ENCODE measurements around the gene DBX2.

The DBX2 gene

DNA sequence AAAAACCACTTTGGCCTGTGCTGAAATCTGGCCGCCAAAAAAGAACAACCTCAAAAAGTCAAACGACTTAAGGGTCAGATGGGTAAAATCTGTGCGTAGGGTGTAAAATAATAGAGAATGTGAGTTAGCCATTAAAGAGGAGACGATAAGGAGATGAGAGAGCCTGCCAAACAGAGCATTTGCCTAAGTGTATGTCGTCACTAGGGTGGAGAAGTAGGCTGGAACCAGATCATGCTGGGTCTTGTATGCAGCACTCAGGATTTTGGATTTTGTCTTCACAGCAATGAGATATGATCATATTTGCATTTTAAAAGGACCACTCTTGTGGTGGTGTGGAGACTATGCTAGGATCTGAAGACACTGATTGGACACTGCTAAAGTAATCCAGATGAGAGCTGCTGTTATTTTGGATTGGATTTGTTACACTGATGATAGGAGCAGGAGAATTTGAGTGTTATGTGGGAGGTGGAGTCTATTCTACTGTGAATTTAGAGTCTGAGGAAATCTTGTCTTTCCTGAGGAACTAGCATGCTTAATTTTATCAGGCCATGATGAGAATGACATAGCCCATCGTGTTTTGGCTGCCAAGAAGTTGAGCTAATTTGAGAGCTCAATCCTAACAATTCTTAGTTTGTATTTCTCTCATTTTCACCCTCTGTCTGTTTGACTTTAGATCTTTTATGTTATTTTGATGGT, 24.8 kb upstream of the DBX2 start:
- Histone ChIP-seq H3K27ac (ENCODE audit: insufficient read depth, low read length, poor library complexity, severe bottlenecking) (no peak overlapping the region), H3K4me1 (ENCODE audit: control insufficient read depth, insufficient read depth, low read length, poor library complexity, severe bottlenecking) (no peaks in the 10 kb centered on the region)

DNA sequence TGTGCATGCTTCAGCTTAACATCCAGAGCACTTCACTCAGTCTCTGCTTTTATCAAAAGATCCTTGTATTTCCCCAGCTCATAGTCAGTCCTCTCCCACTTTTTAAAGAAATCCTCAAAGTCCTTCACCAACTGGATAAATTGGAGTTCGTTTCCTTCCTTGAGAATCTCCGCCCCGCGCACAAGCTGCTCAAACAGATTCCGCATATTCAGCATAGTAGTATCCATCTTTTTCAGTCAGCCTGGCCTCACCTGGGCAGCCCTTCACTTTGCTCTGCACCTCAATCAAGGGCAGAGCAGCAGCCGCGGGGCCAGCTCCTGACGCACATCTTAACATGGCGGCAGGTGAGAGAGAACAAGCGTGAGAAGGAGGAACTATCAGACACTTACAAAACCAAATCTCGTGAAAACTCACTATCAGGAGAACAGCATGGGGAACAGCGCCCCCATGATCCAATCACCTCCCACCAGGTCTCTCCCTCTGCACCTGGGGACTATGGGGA, 14.3 kb upstream of the DBX2 start:
- DNase-seq, result no peak
- Histone ChIP-seq H3K4me3 (ENCODE audit: insufficient read depth, low read depth, low read length, poor library complexity, severe bottlenecking) (no peak overlapping the region), H3K36me3 (ENCODE audit: control insufficient read depth, insufficient read depth, low read length) (no peaks in the 10 kb centered on the region), H3K9me3 (ENCODE audit: control insufficient read depth, low read length) (no peaks in the 10 kb centered on the region), H3K4me1 (ENCODE audit: control insufficient read depth, insufficient read depth, low read length, poor library complexity, severe bottlenecking) (no peaks in the 10 kb centered on the region), H3K27ac (ENCODE audit: insufficient read depth, low read length, poor library complexity, severe bottlenecking) (no peak overlapping the region), H3K27me3 (replicated peaks; ENCODE audit: control insufficient read depth, insufficient read depth, low read length, poor library complexity, severe bottlenecking) (no peaks in the 10 kb centered on the region)

More for the DNA sequence above, 24.8 kb upstream of the DBX2 start:
- Histone ChIP-seq H3K4me3 (ENCODE audit: insufficient read depth, low read depth, low read length, poor library complexity, severe bottlenecking) (no peak overlapping the region), H3K27me3 (replicated peaks; ENCODE audit: control insufficient read depth, insufficient read depth, low read length, poor library complexity, severe bottlenecking) (no peaks in the 10 kb centered on the region), H3K36me3 (ENCODE audit: control insufficient read depth, insufficient read depth, low read length) (no peaks in the 10 kb centered on the region), H3K9me3 (ENCODE audit: control insufficient read depth, low read length) (no peaks in the 10 kb centered on the region)
- no peak for DNase-seq

DNA sequence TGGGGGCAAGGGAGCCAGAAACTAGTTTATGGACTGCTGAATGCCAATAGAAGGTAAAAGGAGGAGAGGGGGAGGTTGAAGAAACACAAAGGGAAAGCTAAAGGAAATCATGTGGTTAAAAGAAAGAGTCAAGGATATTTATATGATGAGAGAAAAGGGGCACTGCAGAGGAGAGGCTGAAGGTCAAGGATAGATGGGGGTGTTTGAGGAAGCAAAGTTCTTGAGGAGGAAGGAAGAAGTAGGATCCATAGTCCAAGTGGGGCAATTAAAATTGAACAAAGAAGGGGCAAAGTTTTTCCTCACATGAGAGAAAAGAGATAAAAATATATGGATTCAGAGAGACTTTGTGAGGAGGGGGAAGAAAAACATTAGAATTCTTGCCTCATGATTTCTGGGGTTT, 10.1 kb upstream of the DBX2 start:
- Histone ChIP-seq H3K36me3 (ENCODE audit: control insufficient read depth, insufficient read depth, low read length) (no peaks in the 10 kb centered on the region), H3K4me1 (ENCODE audit: control insufficient read depth, insufficient read depth, low read length, poor library complexity, severe bottlenecking) (no peaks in the 10 kb centered on the region), H3K27ac (ENCODE audit: insufficient read depth, low read length, poor library complexity, severe bottlenecking) (no peak overlapping the region), H3K4me3 (ENCODE audit: insufficient read depth, low read depth, low read length, poor library complexity, severe bottlenecking) (no peak overlapping the region), H3K9me3 (ENCODE audit: control insufficient read depth, low read length) (no peaks in the 10 kb centered on the region), H3K27me3 (replicated peaks; ENCODE audit: control insufficient read depth, insufficient read depth, low read length, poor library complexity, severe bottlenecking) (no peaks in the 10 kb centered on the region)
- no peak for DNase-seq

DNA sequence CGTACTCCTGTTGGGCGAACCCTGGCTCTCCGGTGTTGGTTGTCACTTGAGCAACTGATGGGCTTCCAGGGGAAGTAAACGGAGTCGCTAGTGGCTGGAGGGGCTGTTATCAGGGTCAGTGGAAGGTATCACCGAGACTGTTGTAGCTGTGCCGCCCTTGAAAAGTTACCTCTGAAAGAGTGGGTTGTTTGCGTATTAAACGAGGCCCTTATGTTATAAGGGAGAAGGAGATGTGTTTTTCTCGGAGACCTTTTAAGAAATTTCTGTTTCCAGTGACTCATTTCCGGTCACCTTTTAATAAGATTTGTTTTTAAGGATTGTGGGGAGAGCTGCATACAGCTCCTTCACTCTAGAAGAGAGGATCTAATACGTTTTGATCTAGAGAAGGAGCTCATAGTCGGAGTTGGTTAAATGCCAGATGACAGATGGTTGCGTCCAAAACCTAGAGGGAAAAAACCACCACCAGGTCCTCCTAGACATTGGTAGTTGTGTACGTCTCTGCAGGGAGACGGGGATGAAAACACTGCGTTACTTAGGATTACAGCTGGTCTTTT, 750 bp upstream of the DBX2 start:
- H3K27me3 ChIP-seq (replicated peaks; ENCODE audit: control insufficient read depth, insufficient read depth, low read length, poor library complexity, severe bottlenecking), result no peaks in the 10 kb centered on the region
- H3K9me3 ChIP-seq (ENCODE audit: control insufficient read depth, low read length), result no peaks in the 10 kb centered on the region
- H3K4me1 ChIP-seq (ENCODE audit: control insufficient read depth, insufficient read depth, low read length, poor library complexity, severe bottlenecking), result no peaks in the 10 kb centered on the region
- H3K36me3 ChIP-seq (ENCODE audit: control insufficient read depth, insufficient read depth, low read length), result no peaks in the 10 kb centered on the region
- no peak for DNase-seq
- no peak overlapping the region for H3K27ac ChIP-seq (ENCODE audit: insufficient read depth, low read length, poor library complexity, severe bottlenecking)
- no peak overlapping the region for H3K4me3 ChIP-seq (ENCODE audit: insufficient read depth, low read depth, low read length, poor library complexity, severe bottlenecking)

DNA sequence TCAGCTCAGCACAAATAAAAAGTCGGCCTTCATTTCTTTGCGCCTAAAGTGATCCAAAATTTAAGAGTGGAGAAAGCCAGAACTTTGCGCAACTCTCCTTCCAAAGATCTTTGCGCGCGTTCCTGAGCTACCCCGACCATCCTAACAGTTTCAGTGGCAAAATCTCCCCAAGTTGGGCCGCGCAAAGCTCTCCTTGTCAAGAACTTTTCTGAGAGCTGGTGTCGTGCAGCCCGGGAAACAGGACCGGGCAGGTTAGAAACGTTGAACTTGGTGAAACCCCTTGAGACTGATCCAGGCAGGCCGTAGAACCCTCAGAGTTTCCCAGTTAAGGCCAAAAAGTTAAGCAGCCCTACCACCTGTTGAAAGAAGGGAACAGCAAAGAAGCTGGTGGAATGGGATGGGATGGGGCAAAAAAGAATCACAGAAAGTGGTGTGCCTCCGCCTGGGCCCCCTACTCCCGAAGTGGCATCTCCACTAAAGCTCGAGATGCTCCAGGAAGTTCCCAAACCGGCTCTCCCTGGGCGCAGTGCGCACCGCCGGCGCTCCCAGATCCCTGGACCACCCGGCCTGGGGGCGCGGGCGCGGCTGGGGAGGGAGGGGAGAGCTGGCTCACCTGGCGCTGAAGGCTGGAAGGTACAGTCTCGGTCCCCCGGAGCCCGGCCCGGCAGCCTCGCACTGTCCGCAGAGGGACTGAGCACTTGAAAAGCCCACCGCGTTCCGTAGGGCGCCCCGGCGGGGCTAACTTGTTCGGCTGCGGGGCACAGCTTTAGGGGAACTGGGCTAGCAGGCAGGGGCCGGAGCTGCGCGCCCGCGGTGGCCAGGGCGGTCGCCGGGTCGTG, 768 bp downstream of the DBX2 start:
- H3K27ac ChIP-seq (ENCODE audit: insufficient read depth, low read length, poor library complexity, severe bottlenecking), result no peak overlapping the region
- DNase-seq, result no peak
- H3K4me3 ChIP-seq (ENCODE audit: insufficient read depth, low read depth, low read length, poor library complexity, severe bottlenecking), result no peak overlapping the region
- no peaks in the 10 kb centered on the region for H3K36me3 ChIP-seq (ENCODE audit: control insufficient read depth, insufficient read depth, low read length)
- no peaks in the 10 kb centered on the region for H3K9me3 ChIP-seq (ENCODE audit: control insufficient read depth, low read length)
- H3K27me3 ChIP-seq (replicated peaks; ENCODE audit: control insufficient read depth, insufficient read depth, low read length, poor library complexity, severe bottlenecking), result no peaks in the 10 kb centered on the region
- no peaks in the 10 kb centered on the region for H3K4me1 ChIP-seq (ENCODE audit: control insufficient read depth, insufficient read depth, low read length, poor library complexity, severe bottlenecking)

DNA sequence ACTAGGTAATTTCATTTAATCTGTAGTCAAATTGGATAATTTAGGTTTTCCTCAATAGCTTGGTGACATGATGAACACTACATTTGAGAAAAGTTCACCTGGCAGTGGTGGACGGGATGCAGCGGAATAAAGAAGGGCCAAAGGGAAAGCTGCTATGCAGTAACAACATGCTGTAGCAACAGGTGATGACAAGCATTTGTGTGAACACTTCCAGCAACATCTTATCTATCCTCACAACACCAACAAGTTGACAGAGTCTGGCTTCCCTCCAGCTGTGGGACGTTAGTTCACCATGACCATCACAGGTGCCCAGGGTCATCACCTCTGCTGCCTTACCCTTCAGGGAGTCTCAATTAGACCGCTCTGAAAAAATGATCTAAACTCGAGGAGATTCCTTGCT, 8.3 kb downstream of the DBX2 start:
- Histone ChIP-seq H3K4me3 (ENCODE audit: insufficient read depth, low read depth, low read length, poor library complexity, severe bottlenecking) (no peak overlapping the region), H3K9me3 (ENCODE audit: control insufficient read depth, low read length) (no peaks in the 10 kb centered on the region), H3K27me3 (replicated peaks; ENCODE audit: control insufficient read depth, insufficient read depth, low read length, poor library complexity, severe bottlenecking) (no peaks in the 10 kb centered on the region), H3K36me3 (ENCODE audit: control insufficient read depth, insufficient read depth, low read length) (no peaks in the 10 kb centered on the region), H3K27ac (ENCODE audit: insufficient read depth, low read length, poor library complexity, severe bottlenecking) (no peak overlapping the region), H3K4me1 (ENCODE audit: control insufficient read depth, insufficient read depth, low read length, poor library complexity, severe bottlenecking) (no peaks in the 10 kb centered on the region)
- no peak for DNase-seq

DNA sequence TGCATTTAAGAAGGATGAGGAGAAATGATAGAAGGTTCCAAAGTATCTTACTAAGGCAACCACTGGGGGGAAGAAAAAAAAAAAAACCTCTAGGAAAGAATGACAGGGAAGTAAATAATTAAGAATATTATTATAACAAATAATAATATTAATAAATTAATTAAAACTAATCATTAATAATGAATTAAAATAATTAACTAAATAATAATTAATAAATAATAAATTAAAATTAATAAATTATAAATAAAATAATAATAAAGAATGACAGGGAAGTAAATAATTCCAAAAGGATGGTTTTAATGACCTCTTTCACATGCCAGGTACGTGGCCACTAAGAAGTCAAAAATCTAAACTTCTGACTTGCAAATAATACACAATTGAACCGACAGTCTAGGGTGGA, 9.9 kb downstream of the DBX2 start:
- Histone ChIP-seq H3K36me3 (ENCODE audit: control insufficient read depth, insufficient read depth, low read length) (no peaks in the 10 kb centered on the region), H3K4me1 (ENCODE audit: control insufficient read depth, insufficient read depth, low read length, poor library complexity, severe bottlenecking) (no peaks in the 10 kb centered on the region), H3K4me3 (ENCODE audit: insufficient read depth, low read depth, low read length, poor library complexity, severe bottlenecking) (no peak overlapping the region), H3K27ac (ENCODE audit: insufficient read depth, low read length, poor library complexity, severe bottlenecking) (no peak overlapping the region), H3K27me3 (replicated peaks; ENCODE audit: control insufficient read depth, insufficient read depth, low read length, poor library complexity, severe bottlenecking) (no peaks in the 10 kb centered on the region), H3K9me3 (ENCODE audit: control insufficient read depth, low read length) (no peaks in the 10 kb centered on the region)
- no peak for DNase-seq

DNA sequence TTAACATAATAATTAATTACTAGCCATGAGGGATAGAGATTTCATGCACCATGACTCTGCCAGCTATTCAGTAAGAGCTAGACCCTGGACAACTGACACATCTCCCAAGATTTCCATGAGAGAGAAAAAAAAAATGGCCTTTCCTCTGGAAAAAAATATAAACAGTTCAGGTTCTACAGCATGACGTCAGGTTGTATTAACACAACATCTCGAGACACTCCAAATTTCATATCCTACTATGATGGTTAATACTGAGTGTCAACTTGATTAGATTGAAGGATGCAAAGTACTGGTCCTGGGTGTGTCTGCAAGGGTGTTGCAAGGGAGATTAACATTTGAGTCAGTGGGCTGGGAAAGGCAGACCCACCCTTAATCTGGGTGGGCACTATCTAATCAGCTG, 11.1 kb downstream of the DBX2 start:
- H3K27ac ChIP-seq (ENCODE audit: insufficient read depth, low read length, poor library complexity, severe bottlenecking), result no peak overlapping the region
- no peak for DNase-seq
- H3K27me3 ChIP-seq (replicated peaks; ENCODE audit: control insufficient read depth, insufficient read depth, low read length, poor library complexity, severe bottlenecking), result no peaks in the 10 kb centered on the region
- H3K36me3 ChIP-seq (ENCODE audit: control insufficient read depth, insufficient read depth, low read length), result no peaks in the 10 kb centered on the region
- no peaks in the 10 kb centered on the region for H3K4me1 ChIP-seq (ENCODE audit: control insufficient read depth, insufficient read depth, low read length, poor library complexity, severe bottlenecking)
- H3K9me3 ChIP-seq (ENCODE audit: control insufficient read depth, low read length), result no peaks in the 10 kb centered on the region
- no peak overlapping the region for H3K4me3 ChIP-seq (ENCODE audit: insufficient read depth, low read depth, low read length, poor library complexity, severe bottlenecking)

DNA sequence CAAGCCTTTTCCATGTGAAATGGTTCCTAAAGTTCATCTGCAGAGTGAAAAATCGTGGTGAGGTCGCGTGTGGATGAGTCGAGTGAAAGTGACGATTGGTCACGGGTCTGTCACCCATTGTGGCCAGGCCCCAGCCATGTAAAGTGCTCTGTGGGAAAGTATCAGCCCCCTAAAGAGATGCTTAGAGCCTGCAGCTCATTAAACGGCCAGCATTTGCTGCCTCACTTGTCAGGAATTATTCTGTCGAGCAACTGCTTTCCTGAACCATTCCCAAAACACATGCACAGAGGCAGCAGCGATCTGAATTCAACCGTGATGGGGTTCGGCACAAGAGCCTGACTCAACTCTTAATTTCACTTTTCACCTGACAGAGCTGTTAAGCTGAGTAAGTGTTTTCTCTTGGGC, 16.0 kb downstream of the DBX2 start:
- no peaks in the 10 kb centered on the region for H3K9me3 ChIP-seq (ENCODE audit: control insufficient read depth, low read length)
- no peaks in the 10 kb centered on the region for H3K36me3 ChIP-seq (ENCODE audit: control insufficient read depth, insufficient read depth, low read length)
- no peak overlapping the region for H3K4me3 ChIP-seq (ENCODE audit: insufficient read depth, low read depth, low read length, poor library complexity, severe bottlenecking)
- H3K4me1 ChIP-seq (ENCODE audit: control insufficient read depth, insufficient read depth, low read length, poor library complexity, severe bottlenecking), result no peaks in the 10 kb centered on the region
- no peak for DNase-seq
- no peaks in the 10 kb centered on the region for H3K27me3 ChIP-seq (replicated peaks; ENCODE audit: control insufficient read depth, insufficient read depth, low read length, poor library complexity, severe bottlenecking)
- no peak overlapping the region for H3K27ac ChIP-seq (ENCODE audit: insufficient read depth, low read length, poor library complexity, severe bottlenecking)

DNA sequence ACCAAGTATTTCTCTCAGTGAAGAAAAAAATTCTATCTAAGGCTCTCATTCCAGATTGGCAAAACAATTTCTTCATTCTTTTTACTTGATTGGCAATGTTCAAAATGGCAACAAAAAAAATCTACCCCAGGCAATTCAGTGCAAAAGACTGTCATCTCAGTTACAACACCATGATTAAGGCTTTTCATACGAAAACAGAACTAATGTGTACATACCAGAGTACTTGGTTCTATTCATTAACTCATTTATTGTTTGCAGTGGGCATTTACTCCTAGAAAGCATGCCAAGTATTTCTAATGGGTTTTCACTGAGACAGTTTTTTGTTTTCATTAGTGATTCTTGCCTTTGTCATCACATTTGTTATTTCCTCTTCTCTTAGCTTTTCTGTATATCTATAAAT, 33.0 kb downstream of the DBX2 start:
- H3K27me3 ChIP-seq (replicated peaks; ENCODE audit: control insufficient read depth, insufficient read depth, low read length, poor library complexity, severe bottlenecking), result no peaks in the 10 kb centered on the region
- H3K27ac ChIP-seq (ENCODE audit: insufficient read depth, low read length, poor library complexity, severe bottlenecking), result no peak overlapping the region
- H3K4me3 ChIP-seq (ENCODE audit: insufficient read depth, low read depth, low read length, poor library complexity, severe bottlenecking), result no peak overlapping the region
- H3K4me1 ChIP-seq (ENCODE audit: control insufficient read depth, insufficient read depth, low read length, poor library complexity, severe bottlenecking), result no peaks in the 10 kb centered on the region
- no peaks in the 10 kb centered on the region for H3K36me3 ChIP-seq (ENCODE audit: control insufficient read depth, insufficient read depth, low read length)
- no peaks in the 10 kb centered on the region for H3K9me3 ChIP-seq (ENCODE audit: control insufficient read depth, low read length)
- DNase-seq, result no peak

Data from effector memory CD4-positive, alpha-beta T cell (primary cell).